Nephron (organoid): Measurements from ENCODE around the gene RSBN1L.
A peak's percentile ranks its signal among the peaks of the same experiment; 100 is the strongest.
"Not testable (repeated sequence)": the region's sequence is repeated elsewhere in the genome, so short reads cannot be mapped to it uniquely, and the experiment has no call there.

Source experiments
- H3K27ac Mint-ChIP-seq, 3 experiments: 2 replicates each; pipeline ENCODE4 v1.8.0; 2020; ENCODE audit warnings: mixed read lengths in 3 of 3, mild to moderate bottlenecking in 2 of 3, moderate library complexity in 1 of 3
- H3K27me3 Mint-ChIP-seq: 2 replicates; pipeline ENCODE4 v1.8.0; 2021; ENCODE audit warnings: low read depth, mild to moderate bottlenecking, moderate library complexity, mixed read lengths
- H3K36me3 Mint-ChIP-seq: 2 replicates; pipeline ENCODE4 v1.8.0; 2020; ENCODE audit warnings: low read depth, mixed read lengths
- H3K4me1 Mint-ChIP-seq: 2 replicates; pipeline ENCODE4 v1.8.0; 2020; ENCODE audit warnings: mixed read lengths
- H3K4me3 Mint-ChIP-seq, 3 experiments: 2 replicates each; pipeline ENCODE4 v1.8.0; 2020; ENCODE audit warnings: mild to moderate bottlenecking in 3 of 3, mixed read lengths in 3 of 3, moderate library complexity in 2 of 3
- H3K9me3 Mint-ChIP-seq: 2 replicates; pipeline ENCODE4 v1.8.0; 2020; ENCODE audit warnings: mixed read lengths
- TF ChIP-seq, protein P1 (sequence below), 3 experiments: fragments of 200-600 bp; sonication (generic); IDR thresholded peaks; one replicate each; pipeline ENCODE4 v1.5.0; 2021; ENCODE audit warnings: antibody characterized with exemption in 3 of 3; ENCODE audit not compliant: unreplicated experiment in 3 of 3

Gene RSBN1L

DNA sequence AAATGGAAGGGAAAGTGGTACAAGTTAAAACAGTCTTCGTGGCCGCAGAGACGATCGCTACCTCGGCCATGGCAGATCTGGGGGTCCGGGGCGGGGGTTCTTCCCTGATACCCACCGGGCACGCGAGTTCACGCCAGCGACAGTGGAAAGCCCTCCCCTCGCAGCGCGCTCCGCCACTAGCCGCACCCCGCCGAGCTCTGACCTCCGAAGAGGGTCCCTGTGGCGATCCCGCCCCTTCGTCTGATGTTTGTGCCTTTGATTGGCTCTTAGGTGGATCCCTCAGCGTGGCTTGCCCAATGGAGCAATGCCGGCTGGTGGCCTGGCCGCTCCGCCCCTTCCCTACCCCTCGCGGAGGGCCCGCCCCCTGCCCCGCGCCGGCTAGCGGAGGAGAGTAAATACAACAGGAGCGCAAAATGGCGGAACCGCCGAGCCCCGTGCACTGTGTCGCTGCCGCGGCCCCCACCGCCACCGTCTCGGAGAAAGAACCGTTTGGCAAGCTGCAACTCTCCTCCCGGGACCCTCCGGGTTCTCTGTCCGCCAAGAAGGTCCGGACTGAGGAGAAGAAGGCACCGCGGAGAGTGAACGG lies at the start of gene RSBN1L:
RSBN1L (plus strand) TSS at position 403 of the 586 bp plus-strand sequence; CDS start at position 414, 11 bp downstream.
- Mint-ChIP-seq H3K27ac (peak within 1 kb of the TSS; percentile 98 to 99 (median 99)), H3K9me3 (no peaks in the 10 kb centered on the region), H3K4me3 (peak within 1 kb of the TSS; percentile 100), H3K36me3 (peaks cover 18% of the 10 kb centered on the region), H3K27me3 (no peaks in the 10 kb centered on the region), H3K4me1 (peaks cover 54% of the 10 kb centered on the region)
- TF ChIP-seq, protein P1, sequence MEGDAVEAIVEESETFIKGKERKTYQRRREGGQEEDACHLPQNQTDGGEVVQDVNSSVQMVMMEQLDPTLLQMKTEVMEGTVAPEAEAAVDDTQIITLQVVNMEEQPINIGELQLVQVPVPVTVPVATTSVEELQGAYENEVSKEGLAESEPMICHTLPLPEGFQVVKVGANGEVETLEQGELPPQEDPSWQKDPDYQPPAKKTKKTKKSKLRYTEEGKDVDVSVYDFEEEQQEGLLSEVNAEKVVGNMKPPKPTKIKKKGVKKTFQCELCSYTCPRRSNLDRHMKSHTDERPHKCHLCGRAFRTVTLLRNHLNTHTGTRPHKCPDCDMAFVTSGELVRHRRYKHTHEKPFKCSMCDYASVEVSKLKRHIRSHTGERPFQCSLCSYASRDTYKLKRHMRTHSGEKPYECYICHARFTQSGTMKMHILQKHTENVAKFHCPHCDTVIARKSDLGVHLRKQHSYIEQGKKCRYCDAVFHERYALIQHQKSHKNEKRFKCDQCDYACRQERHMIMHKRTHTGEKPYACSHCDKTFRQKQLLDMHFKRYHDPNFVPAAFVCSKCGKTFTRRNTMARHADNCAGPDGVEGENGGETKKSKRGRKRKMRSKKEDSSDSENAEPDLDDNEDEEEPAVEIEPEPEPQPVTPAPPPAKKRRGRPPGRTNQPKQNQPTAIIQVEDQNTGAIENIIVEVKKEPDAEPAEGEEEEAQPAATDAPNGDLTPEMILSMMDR (IDR thresholded peaks at IDR 0.05; ENCODE audit: unreplicated experiment in 3 of 3): peak; percentile 21 to 45 (median 40)

DNA sequence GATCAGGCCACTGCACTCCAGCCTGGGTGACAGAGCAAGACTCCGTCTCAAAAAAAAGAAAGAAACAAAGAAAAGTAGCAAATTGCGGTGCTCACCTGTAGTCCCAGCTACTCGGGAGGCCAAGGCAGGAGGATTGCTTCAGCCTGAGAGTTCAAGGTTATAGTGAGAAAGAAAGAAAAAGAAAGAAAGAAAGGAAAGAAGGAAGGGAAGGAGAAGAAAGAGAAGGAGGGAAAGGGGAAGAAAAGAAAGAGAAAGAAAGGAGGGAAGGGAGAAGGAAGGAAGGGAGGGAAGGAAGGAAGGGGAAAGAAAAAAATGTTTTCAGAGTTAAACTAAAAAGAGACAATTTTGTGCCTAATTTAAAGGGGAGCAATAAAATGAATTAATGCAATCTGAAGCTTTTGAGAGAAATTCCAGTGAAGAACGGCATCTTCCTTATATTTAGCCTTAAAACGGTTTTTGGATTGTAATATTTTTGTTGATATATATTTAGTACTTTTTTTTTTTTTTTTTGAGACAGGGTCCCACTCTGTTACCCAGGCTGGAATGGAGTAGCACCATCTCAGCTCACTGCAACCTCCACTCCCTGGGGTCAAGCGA lies 47.4 kb upstream of the RSBN1L start:
- no peaks in the 10 kb centered on the region for H3K27me3 Mint-ChIP-seq
- H3K4me1 Mint-ChIP-seq: no peaks in the 10 kb centered on the region
- H3K27ac Mint-ChIP-seq: no peak overlapping the region
- peaks cover 17% of the 10 kb centered on the region for H3K36me3 Mint-ChIP-seq
- H3K4me3 Mint-ChIP-seq: no peak overlapping the region
- H3K9me3 Mint-ChIP-seq: no peaks in the 10 kb centered on the region
- TF ChIP-seq, protein P1 (IDR thresholded peaks at IDR 0.05; ENCODE audit: unreplicated experiment in 3 of 3): no peak

DNA sequence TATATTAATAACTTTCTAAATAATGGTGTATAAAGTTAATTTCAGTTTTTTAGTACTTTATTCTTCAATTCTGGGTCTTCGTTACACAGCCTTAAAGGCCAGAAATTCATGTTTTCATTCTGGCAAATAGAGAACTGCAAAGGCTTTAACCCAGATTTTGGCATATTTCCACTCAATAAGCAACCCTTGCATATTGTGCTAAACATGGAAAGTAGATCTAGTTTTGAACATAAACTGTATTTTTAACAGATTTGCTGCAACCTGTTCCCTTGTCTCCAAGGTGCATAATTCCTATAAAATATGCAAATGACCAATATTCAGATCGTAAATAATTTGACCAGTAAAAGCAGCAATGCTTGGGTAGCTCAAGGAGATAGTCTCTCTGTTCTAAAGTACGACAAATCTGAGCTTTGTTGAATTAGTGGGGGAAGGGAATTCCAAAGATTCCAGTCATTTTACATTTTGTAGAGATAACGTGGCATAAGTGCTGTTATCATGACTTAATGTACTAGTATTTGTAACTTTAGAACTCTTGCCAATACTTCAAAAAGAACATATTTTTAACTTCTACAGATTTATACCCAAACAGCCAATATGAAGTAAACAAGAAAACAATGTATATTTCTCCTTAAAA lies 46.4 kb upstream of the RSBN1L start:
- TF ChIP-seq, protein P1 (IDR thresholded peaks at IDR 0.05; ENCODE audit: unreplicated experiment in 3 of 3): no peak
- Mint-ChIP-seq H3K4me1 (no peaks in the 10 kb centered on the region), H3K27me3 (no peaks in the 10 kb centered on the region), H3K4me3 (no peak overlapping the region), H3K9me3 (no peaks in the 10 kb centered on the region), H3K36me3 (peaks cover 14% of the 10 kb centered on the region), H3K27ac (peak overlapping the region; percentile 31 to 64 (median 48))

DNA sequence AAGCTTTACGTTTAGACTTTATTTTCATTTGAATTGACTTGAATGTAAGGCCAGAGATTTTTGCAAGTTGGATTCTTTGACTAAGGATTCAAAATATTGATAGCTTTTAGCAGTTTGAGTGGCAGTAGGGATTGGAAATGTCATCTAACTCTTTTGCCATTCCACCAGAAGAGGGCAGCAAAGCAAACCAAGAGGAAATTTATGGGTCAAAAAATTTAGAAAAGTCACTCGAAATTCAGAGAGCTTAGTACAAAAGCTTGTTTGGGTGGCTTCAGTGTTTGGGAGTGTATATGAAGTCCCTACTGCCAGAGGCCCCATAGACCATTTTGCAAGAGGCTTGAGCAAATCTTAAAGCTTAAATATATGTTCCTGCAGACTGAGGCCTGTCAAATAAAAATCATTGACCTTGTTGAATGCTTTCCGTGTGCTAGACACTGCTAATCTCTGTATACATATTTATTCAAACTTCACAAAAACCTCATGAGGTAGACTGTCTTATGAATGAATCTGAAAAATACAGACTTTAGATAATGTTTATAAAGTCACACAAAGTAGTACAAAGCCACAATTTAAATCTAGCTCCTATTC lies 44.6 kb upstream of the RSBN1L start:
- TF ChIP-seq, protein P1 (IDR thresholded peaks at IDR 0.05; ENCODE audit: unreplicated experiment in 3 of 3): peak; percentile 73 to 74 (median 74)
- no peaks in the 10 kb centered on the region for H3K4me1 Mint-ChIP-seq
- H3K4me3 Mint-ChIP-seq: no peak overlapping the region
- H3K27me3 Mint-ChIP-seq: no peaks in the 10 kb centered on the region
- H3K27ac Mint-ChIP-seq: no peak overlapping the region
- no peaks in the 10 kb centered on the region for H3K9me3 Mint-ChIP-seq
- H3K36me3 Mint-ChIP-seq: peaks cover 19% of the 10 kb centered on the region

DNA sequence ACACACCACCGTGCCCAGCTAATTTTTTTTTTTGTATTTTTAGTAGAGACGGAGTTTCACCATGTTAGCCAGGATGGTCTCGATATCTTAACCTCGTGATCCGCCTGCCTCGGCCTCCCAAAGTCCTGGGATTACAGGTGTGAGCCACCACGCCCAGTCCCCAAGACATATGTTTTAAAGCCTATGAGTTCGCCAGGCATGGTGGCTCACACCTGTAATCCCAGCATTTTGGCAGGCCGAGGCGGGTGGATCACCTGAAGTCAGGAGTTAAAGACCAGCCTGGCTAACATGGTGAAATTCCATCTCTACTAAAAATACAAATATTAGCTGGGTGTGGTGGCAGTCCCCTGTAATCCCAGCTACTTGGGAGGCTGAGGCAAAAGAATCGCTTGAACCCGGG lies 43.4 kb upstream of the RSBN1L start:
- not testable (repeated sequence) for H3K9me3 Mint-ChIP-seq, H3K27ac Mint-ChIP-seq

DNA sequence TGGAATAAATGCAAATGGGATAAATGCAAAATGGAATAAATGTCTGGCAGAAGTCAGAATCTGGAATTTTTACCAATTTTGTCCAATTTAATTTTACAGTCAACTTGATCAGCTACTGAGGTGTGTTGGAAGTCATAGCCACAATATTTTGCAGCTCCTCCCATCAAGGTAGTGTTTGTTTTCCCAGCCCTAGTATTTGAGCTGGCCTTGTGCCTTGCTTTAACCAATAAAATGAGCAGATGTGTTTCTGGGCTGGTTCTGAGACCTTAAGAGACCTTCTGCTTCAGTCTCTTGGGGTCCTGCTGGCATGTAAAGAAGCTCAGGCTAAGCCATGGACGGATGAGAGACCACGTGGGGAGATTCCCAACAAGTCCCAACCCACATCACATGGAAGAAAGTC lies 42.7 kb upstream of the RSBN1L start:
- no peak overlapping the region for H3K27ac Mint-ChIP-seq
- no peaks in the 10 kb centered on the region for H3K9me3 Mint-ChIP-seq
- H3K36me3 Mint-ChIP-seq: peaks cover 25% of the 10 kb centered on the region
- TF ChIP-seq, protein P1 (IDR thresholded peaks at IDR 0.05; ENCODE audit: unreplicated experiment in 3 of 3): no peak
- H3K27me3 Mint-ChIP-seq: no peaks in the 10 kb centered on the region
- no peak overlapping the region for H3K4me3 Mint-ChIP-seq
- H3K4me1 Mint-ChIP-seq: no peaks in the 10 kb centered on the region

More for the DNA sequence above, 43.4 kb upstream of the RSBN1L start:
- H3K27me3 Mint-ChIP-seq, H3K4me3 Mint-ChIP-seq, H3K4me1 Mint-ChIP-seq: not testable (repeated sequence)
- peaks cover 23% of the 10 kb centered on the region for H3K36me3 Mint-ChIP-seq
